Endothelial cell of umbilical vein (primary cell): Measurements from ENCODE around the gene KRT3. TPM values are rescaled to one million over a fixed set of nuclear protein-coding genes. Genes with fewer than 3 reads are reported as not detected.

Experiments
- BruUV-seq: library from RNA; stranded (reverse); fragments of 400-500 nt; replicated peaks from 2 replicates; lab custom pipeline; 2021; lab: Mats Ljungman, UMichigan
- CTCF ChIA-PET: fragments of 300-600, 350-600 bp; sonication (Branson Sonifier 250); formaldehyde crosslinking; loops from one replicate; lab custom pipeline; 2021; ENCODE audit warnings: antibody characterized with exemption, inconsistent platforms; lab: Charles Lee
- POLR2A ChIA-PET: fragments of 300-600, 350-600 bp; sonication (Branson Sonifier 250); formaldehyde crosslinking; loops from one replicate; lab custom pipeline; 2021; ENCODE audit warnings: antibody characterized with exemption, inconsistent platforms; lab: Charles Lee
- DNase-seq: peaks from one replicate; pipeline ENCODE4 v3.0.0-alpha.2; 2011; ENCODE audit warnings: low read depth, low spot score
- FAIRE-seq: peaks from 2 replicates; lab custom pipeline; 2011; peaks lifted over from hg19 to GRCh38; lab: Jason Lieb, UNC
- H2AFZ ChIP-seq: 2 replicates; pipeline ENCODE4 v1.6.0; 2012; ENCODE audit warnings: low read depth, low read length, control low read depth, inconsistent platforms
- H3K27ac ChIP-seq: 2 replicates; pipeline ENCODE4 v1.5.1; 2011; ENCODE audit warnings: low read depth, mild to moderate bottlenecking, control low read depth, low read length, moderate library complexity; ENCODE audit not compliant: insufficient read depth
- H3K27me3 ChIP-seq, 2 experiments: 2 replicates each; pipeline versions ENCODE4 v1.6.0 to v1.6.1; 2011; ENCODE audit warnings: low read length in 2 of 2, mixed read lengths in 1 of 2; ENCODE audit not compliant: control insufficient read depth in 2 of 2, insufficient read depth in 2 of 2
- H3K36me3 ChIP-seq, 2 experiments: 2 replicates in 1 of 2; 3 replicates in 1 of 2; pipeline ENCODE4 v1.5.1; 2011; ENCODE audit warnings: low read length in 2 of 2, mild to moderate bottlenecking in 1 of 2, moderate library complexity in 1 of 2; ENCODE audit not compliant: control insufficient read depth in 2 of 2, insufficient read depth in 2 of 2; ENCODE audit errors: extremely low read depth in 1 of 2
- H3K4me1 ChIP-seq: 3 replicates; pipeline ENCODE4 v1.5.1; 2011; ENCODE audit warnings: mild to moderate bottlenecking, low read length; ENCODE audit not compliant: control insufficient read depth, insufficient read depth; ENCODE audit errors: extremely low read depth
- H3K4me2 ChIP-seq: 2 replicates; pipeline ENCODE4 v1.6.1; 2011; ENCODE audit warnings: low read length, control low read depth, mixed read lengths; ENCODE audit not compliant: insufficient read depth
- H3K4me3 ChIP-seq, 3 experiments: fragments of 200-600 bp in 1 of 3; sonication (generic), shearing (Covaris generic) in 1 of 3; replicated peaks in 1 of 3; 2 replicates each; pipeline ENCODE4 v1.5.1; 2011 to 2016; ENCODE audit warnings: control low read depth in 3 of 3, low read length in 3 of 3, mild to moderate bottlenecking in 2 of 3, inconsistent platforms in 1 of 3, low read depth in 1 of 3, moderate library complexity in 1 of 3; ENCODE audit not compliant: insufficient read depth in 1 of 3
- H3K79me2 ChIP-seq: 2 replicates; pipeline ENCODE4 v1.6.0; 2012; ENCODE audit warnings: low read length, inconsistent platforms; ENCODE audit not compliant: control insufficient read depth, insufficient read depth
- H3K9ac ChIP-seq: replicated peaks from 2 replicates; pipeline ENCODE3; 2011; ENCODE audit warnings: low read length, control low read depth; ENCODE audit not compliant: insufficient read depth; ENCODE audit errors: extremely low read depth
- H3K9me1 ChIP-seq: replicated peaks from 3 replicates; pipeline ENCODE4 v1.6.0; 2011; ENCODE audit warnings: mild to moderate bottlenecking, low read length; ENCODE audit not compliant: control insufficient read depth, insufficient read depth; ENCODE audit errors: extremely low read depth
- H3K9me3 ChIP-seq: replicated peaks from 2 replicates; pipeline ENCODE4 v1.5.1; 2012; ENCODE audit warnings: low read length, inconsistent platforms; ENCODE audit not compliant: control insufficient read depth, insufficient read depth
- H4K20me1 ChIP-seq: replicated peaks from 2 replicates; pipeline ENCODE3; 2011; ENCODE audit warnings: mild to moderate bottlenecking, low read length; ENCODE audit not compliant: control insufficient read depth, insufficient read depth; ENCODE audit errors: extremely low read depth
- EZH2 ChIP-seq: IDR thresholded peaks from 2 replicates; pipeline ENCODE4 v1.6.1; 2012; ENCODE audit warnings: borderline replicate concordance, low read depth, mild to moderate bottlenecking, moderate library complexity, low read length, inconsistent platforms; ENCODE audit not compliant: severe bottlenecking
- FOS ChIP-seq: IDR thresholded peaks from 2 replicates; pipeline ENCODE4 v1.6.1; 2011; ENCODE audit warnings: mild to moderate bottlenecking, low read length, moderate library complexity, borderline replicate concordance; ENCODE audit not compliant: insufficient read depth
- GATA2 ChIP-seq: IDR thresholded peaks from 2 replicates; pipeline ENCODE4 v1.7.0; 2011; ENCODE audit warnings: low read depth, mild to moderate bottlenecking, moderate library complexity, mixed read lengths, low read length; ENCODE audit not compliant: insufficient read length, insufficient read depth
- JUN ChIP-seq: IDR thresholded peaks from 2 replicates; pipeline ENCODE4 v1.6.1; 2011; ENCODE audit warnings: borderline replicate concordance, low read depth; ENCODE audit not compliant: insufficient read length, insufficient read depth
- MYC ChIP-seq: IDR thresholded peaks from one replicate; pipeline ENCODE4 v1.6.1; 2011; ENCODE audit warnings: mild to moderate bottlenecking, low read depth, low read length
- POLR2A ChIP-seq: IDR thresholded peaks from 2 replicates; pipeline ENCODE4 v1.6.1; 2012; ENCODE audit warnings: low read depth, mild to moderate bottlenecking, control low read depth, low read length
- POLR2AphosphoS5 ChIP-seq: IDR thresholded peaks from 2 replicates; pipeline ENCODE4 v1.6.1; 2012; ENCODE audit warnings: low read depth, mild to moderate bottlenecking, control low read depth, low read length, moderate library complexity; ENCODE audit not compliant: insufficient read depth
- dilution Hi-C: fragments of 300-500 bp; cut with MboI; formaldehyde crosslinking; loops from one replicate; pipeline ENCODE4 v1.15.0; 2019; ENCODE audit warnings: low sequenced_read_pairs; ENCODE audit not compliant: extremely low pct_ligation_motif_present
- intact Hi-C: fragments of 100-400 bp; cut with micrococcal nuclease; formaldehyde crosslinking; loops from one replicate; pipeline ENCODE4 v1.10.0; 2022
- polyA plus RNA-seq, 4 experiments: library from polyadenylated mRNA; depleted of rRNA in 3 of 4; stranded (reverse) in 3 of 4; unstranded in 1 of 4; fragments of >200 nt; gene quantifications; 2 replicates each; pipeline versions ENCODE4 v1.2.1 to v1.2.3, GENCODE V29; 2011 to 2012; ENCODE audit warnings: missing spikeins in 1 of 4
- total RNA-seq: library from RNA; stranded (reverse); gene quantifications from 2 replicates; pipeline ENCODE4 v1.2.3, GENCODE V29; 2021
- TF ChIP-seq, protein P1 (sequence below): IDR thresholded peaks from 2 replicates; pipeline ENCODE4 v1.6.1; 2011; ENCODE audit not compliant: insufficient read depth, insufficient read length
- TF ChIP-seq, protein P2 (sequence below), 2 donors: IDR thresholded peaks; 1 replicate in 1 of 2; 2 replicates in 1 of 2; pipeline ENCODE4 v1.5.1; 2011; ENCODE audit warnings: low read length in 2 of 2, mild to moderate bottlenecking in 2 of 2, moderate library complexity in 2 of 2, control low read depth in 1 of 2, inconsistent platforms in 1 of 2, low read depth in 1 of 2; ENCODE audit not compliant: insufficient read depth in 1 of 2; ENCODE audit errors: extremely low read depth in 1 of 2

Gene KRT3
- total and polyA plus RNA-seq, 2 donors (not counting 3 experiments of a cell fraction or from before 2014, with no cell fraction given): not detected

DNA sequence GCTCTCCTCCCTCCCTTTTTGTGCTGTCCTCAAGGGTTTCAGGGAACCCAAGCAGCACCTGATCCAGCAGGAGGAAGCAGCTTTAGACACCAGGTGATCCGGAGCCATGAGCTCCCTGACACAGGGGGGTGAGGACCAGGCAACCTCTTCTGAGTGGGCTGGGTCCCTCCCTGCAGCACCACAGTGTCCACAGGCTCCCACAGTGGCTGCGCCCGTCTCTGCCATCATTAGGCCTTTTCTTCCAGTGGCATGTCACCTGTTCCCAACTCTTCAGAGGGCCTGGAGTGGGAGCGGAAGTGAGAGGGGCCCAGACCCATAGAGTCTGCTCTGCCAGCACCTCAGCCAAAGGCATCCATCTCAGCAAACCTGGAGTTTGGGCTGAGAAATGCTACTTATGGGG lies 18.4 kb downstream of the KRT3 start:
- Histone ChIP-seq H3K4me1 (no peaks in the 10 kb centered on the region), H3K9me1 (no peaks in the 10 kb centered on the region), H3K27me3 (peaks cover 8 to 10% of the 10 kb centered on the region in 2 experiments), H3K9ac (no peak overlapping the region), H3K36me3 (no peaks in the 10 kb centered on the region), H3K27ac (no peak overlapping the region), H2AFZ (no peak overlapping the region), H3K4me3 (no peak overlapping the region), H3K79me2 (no peaks in the 10 kb centered on the region), H3K9me3 (no peaks in the 10 kb centered on the region), H3K4me2 (no peak overlapping the region), H4K20me1 (no peaks in the 10 kb centered on the region)
- POLR2A ChIA-PET: no interaction called here
- FAIRE-seq (no peak), DNase-seq (no peak)
- TF ChIP-seq FOS (no peak), MYC (no peak), POLR2A (no peak), EZH2 (no peak), POLR2AphosphoS5 (no peak), GATA2 (no peak), JUN (no peak)
- TF ChIP-seq, protein P1, sequence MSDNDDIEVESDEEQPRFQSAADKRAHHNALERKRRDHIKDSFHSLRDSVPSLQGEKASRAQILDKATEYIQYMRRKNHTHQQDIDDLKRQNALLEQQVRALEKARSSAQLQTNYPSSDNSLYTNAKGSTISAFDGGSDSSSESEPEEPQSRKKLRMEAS: no peak
- TF ChIP-seq, protein P2, sequence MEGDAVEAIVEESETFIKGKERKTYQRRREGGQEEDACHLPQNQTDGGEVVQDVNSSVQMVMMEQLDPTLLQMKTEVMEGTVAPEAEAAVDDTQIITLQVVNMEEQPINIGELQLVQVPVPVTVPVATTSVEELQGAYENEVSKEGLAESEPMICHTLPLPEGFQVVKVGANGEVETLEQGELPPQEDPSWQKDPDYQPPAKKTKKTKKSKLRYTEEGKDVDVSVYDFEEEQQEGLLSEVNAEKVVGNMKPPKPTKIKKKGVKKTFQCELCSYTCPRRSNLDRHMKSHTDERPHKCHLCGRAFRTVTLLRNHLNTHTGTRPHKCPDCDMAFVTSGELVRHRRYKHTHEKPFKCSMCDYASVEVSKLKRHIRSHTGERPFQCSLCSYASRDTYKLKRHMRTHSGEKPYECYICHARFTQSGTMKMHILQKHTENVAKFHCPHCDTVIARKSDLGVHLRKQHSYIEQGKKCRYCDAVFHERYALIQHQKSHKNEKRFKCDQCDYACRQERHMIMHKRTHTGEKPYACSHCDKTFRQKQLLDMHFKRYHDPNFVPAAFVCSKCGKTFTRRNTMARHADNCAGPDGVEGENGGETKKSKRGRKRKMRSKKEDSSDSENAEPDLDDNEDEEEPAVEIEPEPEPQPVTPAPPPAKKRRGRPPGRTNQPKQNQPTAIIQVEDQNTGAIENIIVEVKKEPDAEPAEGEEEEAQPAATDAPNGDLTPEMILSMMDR (IDR thresholded peaks at IDR 0.05; ENCODE audit: extremely low read depth in 1 of 2, insufficient read depth in 1 of 2, low read depth in 1 of 2, low read length in 2 of 2): no peak
- CTCF ChIA-PET: interaction anchor here (1.3 kb wide), 1 partner anchor 10 kb away, joined by 3 read pairs; no protein-coding TSS in a partner anchor
- intact Hi-C loops: no loop called here
- BruUV-seq: no TSS peak
- dilution Hi-C loops: no loop called here
